ENCODE results near the gene RNF44. TPM values are rescaled to one million over a fixed set of nuclear protein-coding genes. Genes with fewer than 3 reads are reported as not detected.

Gene RNF44
- total and polyA plus RNA-seq, 11 donors: 9.2 to 35.7 (median 20.0) TPM

DNA sequence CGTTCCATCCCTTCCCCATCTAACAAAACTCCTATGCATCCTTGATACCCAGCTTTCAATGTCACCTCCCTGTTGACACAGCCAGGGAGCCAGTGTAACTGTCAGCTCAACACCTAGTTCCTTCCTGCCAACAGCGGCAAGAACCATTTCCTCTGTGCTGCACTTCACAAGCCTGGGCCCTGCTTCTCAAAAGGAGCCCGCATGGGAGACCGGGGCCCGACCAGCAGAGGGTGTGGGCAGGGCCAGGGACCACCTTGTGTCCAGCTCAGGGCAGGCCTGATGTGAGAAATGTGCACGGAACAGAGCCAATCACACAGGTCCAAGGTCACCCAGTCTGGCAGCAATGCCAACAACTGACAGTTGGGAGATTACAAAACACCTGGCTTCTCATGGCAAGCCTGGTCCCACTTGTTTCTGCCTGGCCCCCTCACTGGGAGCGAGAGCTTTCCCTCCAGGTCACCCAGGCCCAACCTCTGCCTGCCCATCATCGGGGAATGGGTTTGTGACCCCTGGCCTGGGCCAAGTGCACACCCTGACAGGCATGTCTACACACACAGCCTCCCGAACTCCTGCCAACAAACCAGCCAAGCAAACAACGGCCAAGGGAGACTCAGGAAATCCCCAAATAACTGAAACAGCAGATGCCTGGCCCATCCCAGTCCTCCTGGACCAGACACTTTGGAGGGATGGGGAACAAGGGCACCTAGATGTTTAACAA lies 3.1 kb downstream of the RNF44 start:
- H3K4me3 ChIP-seq: peak overlapping the region in 7 of 12 donors; percentile 1 to 98 (median 65)

DNA sequence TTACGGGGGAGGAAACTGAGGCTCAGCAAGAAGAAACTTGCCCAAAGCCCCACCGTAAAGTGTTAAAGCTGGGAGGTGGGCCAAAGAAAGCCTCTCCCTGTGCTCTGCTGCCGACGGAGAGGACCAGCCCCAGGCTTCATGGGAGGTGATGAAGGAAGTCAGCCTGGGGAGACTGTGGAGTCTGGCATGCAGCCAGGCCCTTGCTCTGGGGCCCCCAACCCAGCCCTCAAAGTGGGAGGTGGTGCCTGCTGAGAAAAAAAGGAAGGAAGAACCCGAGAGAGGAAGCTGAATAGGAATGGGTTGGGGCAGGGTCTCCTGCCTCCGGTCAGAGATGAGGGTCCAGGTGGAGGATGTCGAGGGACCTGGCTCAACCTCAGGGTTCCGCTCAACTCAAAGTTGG lies 3.8 kb downstream of the RNF44 start:
- peaks cover 15 to 81% (median 58%) of the 10 kb centered on the region in 12 donors for H3K4me1 ChIP-seq
- no peaks in the 10 kb centered on the region for H3K27me3 ChIP-seq
- ATAC-seq: no peak
- H3K9me3 ChIP-seq: no peaks in the 10 kb centered on the region
- H3K36me3 ChIP-seq: peaks cover 0 to 38% (median 32%) of the 10 kb centered on the region in 9 donors
- no peak for TF ChIP-seq POLR2A (IDR thresholded peaks at IDR 0.05)
- TF ChIP-seq, protein P1, sequence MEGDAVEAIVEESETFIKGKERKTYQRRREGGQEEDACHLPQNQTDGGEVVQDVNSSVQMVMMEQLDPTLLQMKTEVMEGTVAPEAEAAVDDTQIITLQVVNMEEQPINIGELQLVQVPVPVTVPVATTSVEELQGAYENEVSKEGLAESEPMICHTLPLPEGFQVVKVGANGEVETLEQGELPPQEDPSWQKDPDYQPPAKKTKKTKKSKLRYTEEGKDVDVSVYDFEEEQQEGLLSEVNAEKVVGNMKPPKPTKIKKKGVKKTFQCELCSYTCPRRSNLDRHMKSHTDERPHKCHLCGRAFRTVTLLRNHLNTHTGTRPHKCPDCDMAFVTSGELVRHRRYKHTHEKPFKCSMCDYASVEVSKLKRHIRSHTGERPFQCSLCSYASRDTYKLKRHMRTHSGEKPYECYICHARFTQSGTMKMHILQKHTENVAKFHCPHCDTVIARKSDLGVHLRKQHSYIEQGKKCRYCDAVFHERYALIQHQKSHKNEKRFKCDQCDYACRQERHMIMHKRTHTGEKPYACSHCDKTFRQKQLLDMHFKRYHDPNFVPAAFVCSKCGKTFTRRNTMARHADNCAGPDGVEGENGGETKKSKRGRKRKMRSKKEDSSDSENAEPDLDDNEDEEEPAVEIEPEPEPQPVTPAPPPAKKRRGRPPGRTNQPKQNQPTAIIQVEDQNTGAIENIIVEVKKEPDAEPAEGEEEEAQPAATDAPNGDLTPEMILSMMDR (IDR thresholded peaks at IDR 0.05): no peak
- WGBS, 4 donors: 22 to 38% (median 32%) methylated on average over 8 of the region's 8 CpGs
- DNase-seq: peak; percentile 37 to 76 (median 50)
- intact Hi-C loops (cut with DNase I): loop anchor here in 3 of 10 donors (10.0 kb wide), 4 partner anchors 119 to 471 kb away; partner anchors contain the start of genes ARL10 (in 1 of the 3), CLTB (in 1 of the 3), HIGD2A (in 1 of the 3) and KIAA1191 (in 1 of the 3)
- H3K4me3 ChIP-seq: peak overlapping the region in 4 of 12 donors; percentile 22 to 91 (median 52)
- peak overlapping the region; percentile 40 to 100 (median 96) for H3K27ac ChIP-seq

More for the DNA sequence above, 3.1 kb downstream of the RNF44 start:
- H3K27ac ChIP-seq: peak overlapping the region; percentile 21 to 100 (median 96)
- 5 to 8% (median 7%) methylated on average over 9 to 10 of the region's 10 CpGs for WGBS, 4 donors
- ATAC-seq (no peak), DNase-seq (peak in 2 of 5 donors; percentile 45 to 58)
- intact Hi-C loops (cut with DNase I): loop anchor here in 3 of 10 donors (10.0 kb wide), 4 partner anchors 119 to 471 kb away; partner anchors contain the start of genes ARL10 (in 1 of the 3), CLTB (in 1 of the 3), HIGD2A (in 1 of the 3) and KIAA1191 (in 1 of the 3)
- H3K4me1 ChIP-seq: peaks cover 15 to 81% (median 61%) of the 10 kb centered on the region in 12 donors
- H3K9me3 ChIP-seq: no peaks in the 10 kb centered on the region
- no peaks in the 10 kb centered on the region for H3K27me3 ChIP-seq
- peaks cover 0 to 31% (median 25%) of the 10 kb centered on the region in 9 donors for H3K36me3 ChIP-seq
- TF ChIP-seq, protein P1 (IDR thresholded peaks at IDR 0.05): peak in 1 of 12 donors; percentile 6
- TF ChIP-seq POLR2A (IDR thresholded peaks at IDR 0.05): no peak

DNA sequence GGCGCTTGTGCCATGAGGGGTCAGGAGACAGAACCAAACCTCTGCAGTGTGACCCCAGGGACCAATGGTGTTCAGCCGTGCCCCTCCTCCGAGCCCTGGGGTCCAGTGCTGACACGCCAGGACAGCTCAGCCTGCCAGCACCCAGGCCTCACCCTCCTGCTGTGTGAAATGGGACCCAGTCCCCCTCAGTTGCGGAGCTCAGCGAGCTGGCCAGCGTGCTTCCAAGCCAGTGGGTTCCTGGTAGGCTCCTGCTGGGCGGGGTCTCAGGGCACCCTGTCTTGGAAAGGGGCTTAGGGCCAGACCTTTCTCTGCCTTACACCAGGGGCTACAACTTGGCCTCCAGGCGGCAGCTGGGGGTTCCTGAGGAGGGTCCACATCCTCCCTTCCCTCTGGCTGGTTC lies 4.4 kb downstream of the RNF44 start:
- TF ChIP-seq POLR2A (IDR thresholded peaks at IDR 0.05): no peak
- TF ChIP-seq, protein P1 (IDR thresholded peaks at IDR 0.05): no peak
- Histone ChIP-seq H3K27ac (peak overlapping the region in 11 of 12 donors; percentile 40 to 100 (median 96)), H3K4me3 (peak overlapping the region in 3 of 12 donors; percentile 22 to 91 (median 25)), H3K4me1 (peaks cover 15 to 80% (median 57%) of the 10 kb centered on the region in 12 donors), H3K36me3 (peaks cover 0 to 44% (median 38%) of the 10 kb centered on the region in 9 donors), H3K27me3 (no peaks in the 10 kb centered on the region), H3K9me3 (no peaks in the 10 kb centered on the region)
- DNase-seq (peak in 1 of 5 donors; percentile 26), ATAC-seq (no peak)
- intact Hi-C loops (cut with DNase I): loop anchor here in 3 of 10 donors (10.0 kb wide), 4 partner anchors 118 to 472 kb away; partner anchors contain the start of genes ARL10 (in 1 of the 3), CLTB (in 1 of the 3), HIGD2A (in 1 of the 3) and KIAA1191 (in 1 of the 3)
- 80 to 92% (median 90%) methylated on average over 8 to 9 of the region's 9 CpGs for WGBS, 4 donors

Measured in heart left ventricle (tissue), 16 donors.